GM18951 (cell line): Measurements from ENCODE around the gene DACH2.

Experiments
- POLR2A ChIP-seq: IDR thresholded peaks from 4 replicates; pipeline ENCODE4 v1.6.1; 2011; ENCODE audit warnings: mild to moderate bottlenecking; ENCODE audit not compliant: insufficient read length, insufficient read depth; ENCODE audit errors: extremely low read depth
- in situ Hi-C: fragments of 300-500 bp; cut with MboI; formaldehyde crosslinking; loops from one replicate; pipeline ENCODE4 v1.12.0; 2022; ENCODE audit warnings: low sequenced_read_pairs, mixed read lengths, inconsistent platforms; ENCODE audit not compliant: unreplicated experiment

Gene DACH2

DNA sequence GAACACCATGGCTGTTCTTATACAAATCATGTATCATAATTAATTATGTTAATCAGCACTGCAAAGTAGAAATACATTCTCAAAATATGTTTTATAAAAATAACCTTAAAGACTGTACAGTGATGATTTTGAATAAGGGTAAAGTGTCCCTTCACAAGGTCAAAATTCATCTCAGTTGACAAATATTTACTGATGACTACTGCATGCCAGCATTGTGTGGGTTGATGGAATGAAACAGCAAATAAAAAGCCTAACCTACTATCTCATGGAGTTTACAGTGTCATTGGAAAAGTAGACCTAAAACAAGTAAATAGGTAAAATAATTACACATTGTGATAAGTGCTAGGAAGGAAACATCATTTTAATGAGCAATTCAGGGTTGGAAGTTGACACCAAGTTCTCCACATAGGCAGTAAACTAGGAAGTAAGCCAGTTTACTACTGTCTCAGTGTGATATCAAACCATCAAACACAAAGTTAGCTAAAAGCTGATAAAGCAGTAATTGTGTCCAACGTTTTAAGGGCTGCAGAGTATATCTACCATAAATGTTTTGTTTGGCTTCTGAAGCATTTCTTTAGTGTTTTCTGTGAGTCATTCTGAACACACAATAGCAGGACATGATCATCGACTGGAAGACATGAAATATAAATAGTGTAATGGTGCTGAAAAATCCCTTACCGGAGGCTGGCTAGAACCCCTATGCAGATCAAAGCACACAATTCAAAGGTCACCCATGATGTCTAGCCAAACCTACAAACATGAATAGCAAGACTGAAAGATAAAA lies 221.8 kb downstream of the DACH2 start:
- TF ChIP-seq POLR2A, result no peak
- in situ Hi-C loops, result no loop called here

DNA sequence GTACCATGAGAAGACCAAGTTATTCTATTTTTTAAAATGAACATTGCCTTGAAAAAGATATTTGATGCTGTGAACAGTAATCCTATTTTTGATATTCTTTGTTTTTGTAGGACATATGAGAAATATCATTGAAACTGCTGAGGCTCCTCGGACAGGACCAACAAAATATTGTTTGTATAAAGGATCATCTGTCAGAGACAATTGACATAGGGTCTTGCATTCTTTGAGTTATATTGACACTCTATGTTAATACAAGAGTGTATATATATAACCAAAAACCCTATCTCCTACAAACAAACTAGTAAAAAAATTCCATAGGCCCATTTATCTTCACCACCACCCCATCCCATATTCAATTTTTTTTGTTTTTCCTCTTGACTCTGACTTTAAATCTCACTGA lies 222.7 kb downstream of the DACH2 start:
- no peak for TF ChIP-seq POLR2A
- in situ Hi-C loops, result no loop called here

DNA sequence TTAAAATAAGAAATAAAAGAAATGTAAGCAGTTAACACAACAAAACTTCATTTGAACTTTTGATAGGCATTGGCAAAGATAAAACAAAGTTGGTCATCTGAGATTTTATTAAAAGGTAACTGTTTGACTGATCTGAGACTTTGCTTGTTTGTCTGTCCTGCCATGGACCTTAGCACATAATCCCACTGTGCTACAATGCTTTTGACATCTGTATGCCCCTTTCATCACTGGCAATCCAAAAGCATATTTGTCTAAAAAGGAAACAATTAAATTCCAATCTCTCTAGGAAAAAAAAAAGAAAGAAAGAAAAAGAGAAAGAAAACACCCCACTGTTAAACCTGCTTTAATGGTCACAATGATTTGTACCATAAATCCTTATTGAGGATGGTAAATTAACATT lies 231.0 kb downstream of the DACH2 start:
- no peak for TF ChIP-seq POLR2A
- in situ Hi-C loops, result no loop called here

DNA sequence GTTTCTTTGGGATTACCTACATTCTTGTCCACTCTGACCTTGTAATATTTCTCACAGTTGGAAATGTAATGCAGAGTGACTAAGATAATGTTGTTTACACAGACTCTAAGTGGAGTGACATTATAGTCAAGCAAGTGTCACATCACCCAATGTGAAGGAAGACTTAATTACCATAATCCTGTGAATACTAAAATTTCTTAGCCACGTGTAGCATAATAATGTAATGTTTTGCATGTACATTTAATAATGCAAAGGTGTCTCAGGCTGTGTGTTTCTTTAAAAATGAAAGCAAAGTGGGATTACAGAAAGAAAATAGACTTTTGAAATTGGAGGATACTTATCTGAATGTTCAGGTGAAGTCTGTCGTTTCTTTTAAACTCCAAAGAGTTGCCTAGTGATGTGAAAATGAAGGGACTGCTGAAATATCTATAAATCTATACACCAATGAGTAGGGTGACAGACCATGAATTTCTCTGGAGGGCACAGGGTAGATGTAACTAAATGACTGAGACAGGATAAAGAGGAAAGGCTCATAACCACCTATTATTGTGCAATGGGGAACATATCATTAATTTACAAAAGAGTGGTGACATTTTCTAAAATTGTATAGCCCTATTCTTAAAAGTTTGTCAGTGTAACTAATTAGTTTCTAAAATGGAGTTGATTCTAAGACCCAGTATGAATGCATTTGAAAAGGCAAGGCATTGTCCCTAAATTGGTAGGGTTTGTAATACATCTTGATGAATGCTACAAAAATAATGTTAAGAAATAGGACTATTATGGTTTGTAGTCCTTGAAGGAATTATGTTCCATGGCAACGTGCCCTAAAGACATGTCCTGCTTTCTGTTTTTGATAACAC lies 235.7 kb downstream of the DACH2 start:
- no peak for TF ChIP-seq POLR2A
- in situ Hi-C loops, result no loop called here

DNA sequence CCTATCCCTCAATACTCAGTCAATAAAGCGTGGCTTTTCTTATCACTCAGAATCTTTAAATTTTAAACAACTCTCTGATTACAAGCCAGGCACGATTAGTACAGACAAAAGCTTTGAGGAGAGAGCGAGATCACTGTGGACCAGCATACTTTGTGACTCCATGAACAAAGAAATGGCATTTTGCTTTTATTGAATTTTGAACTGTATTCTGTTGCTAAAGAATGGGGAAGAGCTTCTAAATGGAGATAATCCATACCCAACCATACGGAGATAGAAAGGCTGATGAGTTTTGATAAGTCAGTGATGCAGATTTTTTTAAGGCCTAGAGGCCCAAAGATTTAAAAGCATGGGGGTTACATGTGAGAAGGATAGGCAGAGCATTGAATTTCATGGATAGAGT lies 259.1 kb downstream of the DACH2 start:
- no peak for TF ChIP-seq POLR2A
- in situ Hi-C loops, result no loop called here

DNA sequence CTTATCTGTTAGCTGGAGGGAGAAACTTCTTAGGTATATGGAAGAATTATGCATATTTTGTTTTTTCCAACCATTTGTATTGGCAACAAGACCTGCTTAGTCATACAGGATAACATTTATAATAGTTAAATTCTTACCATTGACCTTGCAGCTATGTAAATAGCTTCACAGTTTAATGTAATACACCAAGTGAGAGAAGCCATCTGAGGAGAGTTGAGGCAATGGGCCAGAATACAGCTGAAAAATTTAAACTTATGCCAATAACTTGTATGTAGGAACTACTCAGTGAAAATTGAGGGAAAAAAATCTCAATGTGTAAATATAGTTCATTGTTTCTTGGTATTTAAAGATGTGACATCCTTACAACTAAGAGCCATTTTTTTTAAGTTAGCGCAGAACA lies 273.5 kb downstream of the DACH2 start:
- in situ Hi-C loops, result no loop called here
- TF ChIP-seq POLR2A, result no peak

DNA sequence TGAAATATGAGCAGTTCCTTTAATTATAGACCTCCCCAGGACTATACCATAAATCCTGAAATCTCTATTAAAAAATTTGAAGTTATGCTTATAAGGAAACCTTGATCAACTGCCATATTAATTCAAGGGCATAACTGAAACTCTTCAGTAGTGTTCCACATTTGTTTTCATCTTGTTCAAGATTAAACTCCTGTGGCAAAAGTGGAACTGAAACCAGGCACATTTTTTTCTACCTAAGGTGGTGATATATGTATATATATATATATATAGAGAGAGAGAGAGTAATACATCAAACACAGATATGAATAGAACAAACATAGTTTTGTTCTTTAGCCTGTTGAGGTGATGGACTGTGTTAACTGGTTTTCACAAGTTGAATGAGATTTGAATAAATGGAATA lies 287.9 kb downstream of the DACH2 start:
- in situ Hi-C loops, result no loop called here
- TF ChIP-seq POLR2A, result no peak

DNA sequence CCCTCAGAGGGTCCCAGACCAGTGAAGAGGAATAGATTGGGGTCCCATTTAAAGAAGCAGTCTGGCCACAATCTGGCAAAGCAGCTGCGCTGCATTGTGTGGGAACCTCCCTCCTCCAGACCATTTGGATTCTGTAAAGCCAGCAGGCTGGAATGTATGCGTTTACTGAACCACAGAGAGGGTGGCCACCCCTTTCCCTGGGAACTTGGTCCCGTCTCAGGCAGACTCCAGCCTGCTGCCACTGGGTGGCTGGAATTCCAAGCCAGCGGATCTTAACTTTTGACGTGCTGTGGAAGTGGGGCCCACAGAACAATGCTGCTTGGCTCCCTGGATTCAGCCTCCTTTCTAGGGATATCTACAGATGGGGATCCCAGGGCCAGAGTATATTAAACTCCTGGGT lies 307.2 kb downstream of the DACH2 start:
- no peak for TF ChIP-seq POLR2A
- in situ Hi-C loops, result no loop called here

DNA sequence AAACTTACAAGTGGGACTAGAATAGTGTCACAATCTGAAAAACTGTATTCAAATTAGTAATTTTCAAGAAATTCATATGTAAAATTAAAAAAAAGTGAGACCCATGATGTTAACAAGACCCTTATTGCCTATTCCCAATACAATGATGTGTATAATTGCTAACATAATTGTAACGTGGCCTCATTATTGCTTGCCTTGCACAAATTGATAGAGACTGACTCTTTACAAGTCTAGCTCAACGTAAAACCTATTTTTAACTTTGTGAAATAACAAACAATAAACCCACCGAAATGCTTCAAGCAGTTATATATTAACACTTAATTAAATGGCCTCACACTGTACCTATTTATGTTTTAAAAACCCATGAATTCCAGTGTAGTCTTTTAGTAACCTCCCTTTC lies 312.5 kb downstream of the DACH2 start:
- no peak for TF ChIP-seq POLR2A
- in situ Hi-C loops, result no loop called here

DNA sequence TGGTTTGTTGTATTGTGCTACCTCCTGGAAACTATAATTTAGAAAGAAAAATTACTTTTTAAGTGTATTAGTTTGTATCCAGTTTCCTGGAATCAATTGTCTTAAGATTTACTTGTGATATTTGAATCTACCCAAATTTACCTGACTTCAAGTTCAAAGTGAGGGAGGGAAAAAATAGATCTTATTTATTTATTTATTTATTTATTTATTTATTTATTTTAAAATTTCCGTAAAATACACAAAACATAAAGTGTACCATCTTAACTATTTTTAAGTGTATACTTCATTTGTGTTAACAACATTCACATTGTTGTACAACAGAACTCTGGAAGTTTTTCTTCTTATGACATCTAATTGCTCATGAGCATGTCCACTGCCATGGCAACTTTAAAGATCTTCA lies 356.0 kb downstream of the DACH2 start:
- TF ChIP-seq POLR2A, result no peak
- in situ Hi-C loops, result no loop called here

DNA sequence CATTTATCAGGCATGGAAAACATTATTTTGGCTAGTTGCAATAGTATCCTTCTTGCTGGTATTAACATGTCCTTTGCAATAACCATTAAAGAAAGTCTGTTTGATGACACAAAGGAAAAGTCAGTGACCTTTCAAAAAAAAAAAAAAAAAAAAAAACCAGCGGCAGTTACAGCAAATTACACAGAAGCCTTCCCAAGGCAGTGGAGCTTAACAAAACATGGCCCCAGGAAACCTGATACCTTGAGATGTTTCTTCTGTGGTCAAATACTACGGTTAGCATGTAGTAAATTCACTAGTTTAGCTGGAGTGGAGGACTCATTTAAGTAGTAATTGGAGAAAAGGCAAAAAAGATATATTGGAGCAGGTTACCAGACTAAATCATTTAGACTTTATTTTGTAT lies 359.1 kb downstream of the DACH2 start:
- TF ChIP-seq POLR2A, result no peak
- in situ Hi-C loops, result no loop called here

DNA sequence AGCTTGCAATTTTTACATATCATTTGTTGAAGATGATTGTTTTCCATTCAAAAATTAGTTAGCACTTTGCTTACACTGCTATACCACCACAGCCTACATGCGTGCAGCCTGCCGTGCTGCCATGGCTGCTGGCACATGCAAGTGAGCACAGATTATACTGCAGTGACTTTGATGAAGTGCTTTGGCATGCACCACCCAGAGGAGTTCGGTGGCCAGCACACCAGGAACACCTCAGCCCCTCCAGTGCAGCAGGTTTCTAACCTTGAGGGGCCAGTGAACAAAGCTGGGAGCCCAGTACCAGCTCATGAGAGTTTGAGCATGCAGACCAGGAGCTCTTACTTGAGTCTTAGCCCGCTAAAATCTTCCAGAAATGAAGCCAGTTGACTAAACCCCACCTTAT lies 431.5 kb downstream of the DACH2 start:
- no peak for TF ChIP-seq POLR2A
- in situ Hi-C loops, result no loop called here

DNA sequence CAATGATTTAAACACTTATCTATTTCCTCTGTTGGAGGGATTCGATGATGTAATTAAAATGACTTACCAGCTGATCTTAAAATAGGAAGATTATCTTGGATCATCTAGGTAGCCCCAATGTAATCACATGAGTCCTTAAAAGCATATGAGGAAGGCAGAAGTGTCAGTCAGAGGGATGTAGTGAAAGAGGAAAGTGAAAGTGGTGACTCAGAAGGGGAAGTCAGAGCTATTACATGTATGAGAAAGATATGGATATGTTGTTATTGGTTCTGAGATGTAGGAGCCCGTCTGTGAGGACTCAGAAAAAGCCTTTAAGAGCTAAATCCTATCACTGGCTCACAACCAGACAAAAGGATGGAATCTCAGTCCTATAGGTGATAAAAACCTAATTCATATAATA lies 456.4 kb downstream of the DACH2 start:
- no peak for TF ChIP-seq POLR2A
- in situ Hi-C loops, result no loop called here

DNA sequence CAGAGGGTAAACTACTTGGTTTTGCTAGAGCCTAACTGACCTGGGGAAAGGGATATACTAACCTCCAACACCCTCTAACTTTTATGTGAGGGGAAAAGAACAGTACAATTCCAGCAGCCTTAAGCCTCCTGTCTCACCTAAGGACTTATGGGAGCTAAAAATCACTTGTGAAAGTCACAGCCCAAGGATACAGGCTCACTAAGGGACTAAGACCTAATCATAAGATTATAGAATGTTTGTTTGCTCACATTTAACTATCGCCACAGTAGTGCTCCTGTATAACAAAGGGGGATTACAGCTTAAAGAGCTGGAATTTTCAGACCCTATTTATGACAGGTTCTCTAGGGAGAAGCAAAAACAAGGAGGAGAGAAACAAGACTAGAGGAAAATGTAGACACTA lies 548.7 kb downstream of the DACH2 start:
- in situ Hi-C loops, result no loop called here
- TF ChIP-seq POLR2A, result no peak
